ENCODE data around the gene CTSG. TPM values are rescaled to one million over a fixed set of nuclear protein-coding genes. Genes with fewer than 3 reads are reported as not detected.
"Not testable (repeated sequence)": the region's sequence is repeated elsewhere in the genome, so short reads cannot be mapped to it uniquely, and the experiment has no call there.

Gene CTSG
- not detected for total RNA-seq

GRCh38 chr14:24576182-24576581 is at the start of gene CTSG:
Gene CTSG, minus strand, starts transcription at chr14:24576250. Its CDS starts 27 bp downstream, at chr14:24576223.
- DNase-seq, result no peak

- no peak for DNase-seq
Observed at GRCh38 chr14:24613747-24614146, 37.7 kb upstream of the CTSG start.

- no peak for DNase-seq
Observed at GRCh38 chr14:24613241-24613640, 37.2 kb upstream of the CTSG start.

- DNase-seq, result no peak
Observed at GRCh38 chr14:24612196-24612595, 36.1 kb upstream of the CTSG start.

GRCh38 chr14:24609655-24610344 is 33.8 kb upstream of the CTSG start, which contains the start of gene GZMH:
Gene GZMH, minus strand, starts transcription at chr14:24609685. Its CDS starts 72 bp downstream, at chr14:24609613.
- no peak for DNase-seq

- DNase-seq, result no peak
Observed at GRCh38 chr14:24607635-24608514, 31.8 kb upstream of the CTSG start.

- no peak for DNase-seq
Observed at GRCh38 chr14:24607081-24607480, 31.0 kb upstream of the CTSG start.

- DNase-seq, result no peak
Observed at GRCh38 chr14:24606297-24606696, 30.2 kb upstream of the CTSG start.

- peak; percentile 48 for DNase-seq
Observed at GRCh38 chr14:24605435-24606190, 29.6 kb upstream of the CTSG start.

GRCh38 chr14:24597403-24597802 is 21.4 kb upstream of the CTSG start:
- no peak for DNase-seq

- no peak for DNase-seq
Observed at GRCh38 chr14:24595073-24595808, 19.2 kb upstream of the CTSG start.

- DNase-seq, result not testable (repeated sequence)
Observed at GRCh38 chr14:24591004-24591403, 15.0 kb upstream of the CTSG start.

- DNase-seq, result not testable (repeated sequence)
Observed at GRCh38 chr14:24584402-24584801, 8.4 kb upstream of the CTSG start.

GRCh38 chr14:24578558-24578957 is 2.5 kb upstream of the CTSG start:
- no peak for DNase-seq

GRCh38 chr14:24576771-24577170 is 721 bp upstream of the CTSG start:
- no peak for DNase-seq

GRCh38 chr14:24574206-24574774 is 1.8 kb downstream of the CTSG start:
- DNase-seq, result no peak

- DNase-seq, result no peak
Observed at GRCh38 chr14:24566318-24566717, 9.7 kb downstream of the CTSG start.

GRCh38 chr14:24565766-24566165 is 10.3 kb downstream of the CTSG start:
- DNase-seq, result no peak

GRCh38 chr14:24563505-24563904 is 12.5 kb downstream of the CTSG start:
- no peak for DNase-seq

GRCh38 chr14:24556756-24557155 is 19.3 kb downstream of the CTSG start:
- no peak for DNase-seq

- not testable (repeated sequence) for DNase-seq
Observed at GRCh38 chr14:24549064-24549463, 27.0 kb downstream of the CTSG start.

- DNase-seq, result no peak
Observed at GRCh38 chr14:24542346-24542936, 33.6 kb downstream of the CTSG start.

All from effector CD4-positive, alpha-beta T cell (primary cell).